ENCODE results near the gene PNKP. TPM values are rescaled to one million over a fixed set of nuclear protein-coding genes. Genes with fewer than 3 reads are reported as not detected.

Gene PNKP
- total RNA-seq, 1 experiment from 2014 or later = 146 TPM

- peaks cover 22% of the 10 kb centered on the region for H3K4me1 Mint-ChIP-seq
- no peak for TF ChIP-seq KAT7 (CRISPR knock-in tag; IDR thresholded peaks at IDR 0.05; ENCODE audit: borderline replicate concordance)
- no peak for TF ChIP-seq ARID4B (CRISPR knock-in tag; IDR thresholded peaks at IDR 0.05; ENCODE audit: borderline replicate concordance)
- TF ChIP-seq ZNF512 (CRISPR knock-in tag; IDR thresholded peaks at IDR 0.05; ENCODE audit: borderline replicate concordance) = no peak
- no peak for TF ChIP-seq TEAD1 (CRISPR knock-in tag; IDR thresholded peaks at IDR 0.05)
- no peak for TF ChIP-seq ERG (CRISPR knock-in tag; IDR thresholded peaks at IDR 0.05)
- TF ChIP-seq JAZF1 (CRISPR knock-in tag; IDR thresholded peaks at IDR 0.05) = no peak
- no peak for TF ChIP-seq HMGXB4 (CRISPR knock-in tag; IDR thresholded peaks at IDR 0.05)
- TF ChIP-seq ZNF121 (CRISPR knock-in tag; IDR thresholded peaks at IDR 0.05) = no peak
- TF ChIP-seq EMX1 (CRISPR knock-in tag; IDR thresholded peaks at IDR 0.05) = no peak
- TF ChIP-seq ESRRA (CRISPR knock-in tag; IDR thresholded peaks at IDR 0.05; ENCODE audit: borderline replicate concordance) = no peak
- TF ChIP-seq ZMAT4 (CRISPR knock-in tag; IDR thresholded peaks at IDR 0.05) = no peak
- no peak for TF ChIP-seq TP53 (CRISPR knock-in tag; IDR thresholded peaks at IDR 0.05)
- no peak for TF ChIP-seq FOXP1 (CRISPR knock-in tag; IDR thresholded peaks at IDR 0.05; ENCODE audit: borderline replicate concordance)
- no peak for TF ChIP-seq PRDM15 (CRISPR knock-in tag; IDR thresholded peaks at IDR 0.05)
- TF ChIP-seq CDX4 (CRISPR knock-in tag; IDR thresholded peaks at IDR 0.05; ENCODE audit: borderline replicate concordance) = no peak
- no peak for TF ChIP-seq ZNF317 (CRISPR knock-in tag; IDR thresholded peaks at IDR 0.05; ENCODE audit: borderline replicate concordance, low read depth)
- no peak for TF ChIP-seq HMGA2 (CRISPR knock-in tag; IDR thresholded peaks at IDR 0.05)
- TF ChIP-seq IRF1 (CRISPR knock-in tag; IDR thresholded peaks at IDR 0.05) = no peak
- no peak for TF ChIP-seq ETV6 (CRISPR knock-in tag; IDR thresholded peaks at IDR 0.05)
- no peak for TF ChIP-seq ZNF416 (CRISPR knock-in tag; IDR thresholded peaks at IDR 0.05)
- no peak for ATAC-seq
- peaks cover 7% of the 10 kb centered on the region for H3K9me3 Mint-ChIP-seq
- H3K4me3 Mint-ChIP-seq = peak overlapping the region; percentile 80
- H3K36me3 Mint-ChIP-seq = peaks cover 30% of the 10 kb centered on the region
- H3K27ac Mint-ChIP-seq = peak overlapping the region; percentile 76; the same call in 1 of the 2 replicates
- DNase-seq (ENCODE audit: low spot score) = no peak
- H3K27me3 Mint-ChIP-seq (ENCODE audit: low read depth) = peaks cover 3% of the 10 kb centered on the region; the same call in 1 of the 2 replicates
- CTCF ChIA-PET = interaction anchor here (1.8 kb wide), 1 partner anchor 13 kb away, joined by 5 read pairs; no protein-coding TSS in a partner anchor
- POLR2A ChIA-PET = interaction anchor here (0.8 kb wide), 1 partner anchor 17 kb away, joined by 3 read pairs; no protein-coding TSS in a partner anchor
These were observed 14.7 kb downstream of the PNKP start for GRCh38 chr19:49852631-49853126.
